GM12891 (cell line): Measurements from ENCODE around the gene GUCY1A1.

Experiments used
- DNase-seq: peaks from one replicate; pipeline ENCODE4 v3.0.0; 2011; ENCODE audit warnings: low spot score; ENCODE audit not compliant: insufficient read length
- FAIRE-seq: peaks from 2 replicates; lab custom pipeline; 2011; peaks lifted over from hg19 to GRCh38; lab: Jason Lieb, UNC
- PAX5 ChIP-seq: IDR thresholded peaks from 2 replicates; pipeline ENCODE4 v1.6.1; 2011; ENCODE audit warnings: low read length, moderate library complexity, mild to moderate bottlenecking; ENCODE audit not compliant: insufficient read depth, severe bottlenecking
- POLR2A ChIP-seq: IDR thresholded peaks from 2 replicates; pipeline ENCODE4 v1.6.1; 2011; ENCODE audit warnings: low read depth, low read length, control low read depth
- POLR2AphosphoS5 ChIP-seq: IDR thresholded peaks from 2 replicates; pipeline ENCODE4 v1.6.1; 2011; ENCODE audit warnings: low read depth, low read length, control low read depth
- POU2F2 ChIP-seq: IDR thresholded peaks from 2 replicates; pipeline ENCODE4 v1.6.1; 2011; ENCODE audit warnings: low read depth, mild to moderate bottlenecking, control low read depth, low read length, moderate library complexity
- SPI1 ChIP-seq: IDR thresholded peaks from 2 replicates; pipeline ENCODE4 v1.6.1; 2011; ENCODE audit warnings: low read depth, low read length, control low read depth
- TAF1 ChIP-seq: IDR thresholded peaks from 2 replicates; pipeline ENCODE4 v1.6.1; 2011; ENCODE audit warnings: low read depth, low read length, control low read depth

The GUCY1A1 gene

DNA sequence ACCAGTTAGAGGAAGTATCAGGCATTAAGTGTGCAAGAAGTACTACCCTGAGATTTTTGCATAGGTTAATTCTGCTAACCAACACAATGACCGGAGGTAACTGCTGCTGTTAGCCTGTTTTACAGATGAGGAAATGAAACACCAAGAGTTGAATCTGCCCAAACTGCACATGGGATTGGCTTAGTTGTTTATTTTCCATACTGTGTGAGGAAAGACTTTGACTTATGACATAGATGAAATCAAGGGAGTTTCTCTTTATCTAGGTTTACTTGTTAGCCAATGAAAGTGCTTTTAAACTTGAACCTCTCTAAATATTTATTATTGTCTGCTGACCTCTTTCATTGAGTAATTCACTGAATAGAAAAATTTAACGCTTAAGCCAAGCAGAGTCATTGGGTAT, 102.4 kb downstream of the GUCY1A1 start:
- FAIRE-seq (no peak), DNase-seq (no peak)
- TF ChIP-seq SPI1 (peak; percentile 30; the same call in 1 of the 2 replicates), TAF1 (no peak)

GRCh38 chr4:155772459-155773195, 106.0 kb downstream of the GUCY1A1 start:
- TF ChIP-seq PAX5 (no peak), POLR2AphosphoS5 (no peak), TAF1 (no peak), POU2F2 (no peak), SPI1 (no peak), POLR2A (no peak)
- FAIRE-seq (no peak), DNase-seq (no peak)

DNA sequence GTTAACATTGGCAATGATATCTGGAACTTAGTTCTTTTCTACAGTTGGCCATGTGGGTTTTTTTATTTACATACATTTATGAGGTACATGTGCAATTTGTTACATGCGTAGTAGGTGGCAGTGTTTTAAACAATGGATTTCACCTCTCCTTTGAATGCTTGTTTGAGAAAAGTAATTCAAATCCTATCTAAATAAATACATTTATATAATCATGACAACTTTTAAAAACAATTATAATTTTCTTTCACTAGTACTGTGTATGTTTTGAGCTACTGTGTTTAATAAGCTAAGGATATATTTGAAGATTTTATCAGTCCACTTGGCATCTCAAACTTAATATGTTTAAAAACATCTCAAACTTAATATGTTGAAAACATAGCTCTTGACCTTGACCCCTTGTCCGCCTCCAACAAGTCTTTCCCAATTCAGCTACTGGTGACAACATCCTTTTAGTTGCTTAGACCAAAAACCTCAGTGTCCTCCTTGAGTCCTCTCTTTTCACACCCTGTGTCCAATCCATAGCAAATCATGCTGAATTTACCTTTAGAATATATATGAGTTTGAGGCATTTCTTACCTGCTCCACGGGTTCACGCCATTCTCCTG, 106.7 kb downstream of the GUCY1A1 start:
- FAIRE-seq (no peak), DNase-seq (no peak)
- TF ChIP-seq PAX5, result no peak

DNA sequence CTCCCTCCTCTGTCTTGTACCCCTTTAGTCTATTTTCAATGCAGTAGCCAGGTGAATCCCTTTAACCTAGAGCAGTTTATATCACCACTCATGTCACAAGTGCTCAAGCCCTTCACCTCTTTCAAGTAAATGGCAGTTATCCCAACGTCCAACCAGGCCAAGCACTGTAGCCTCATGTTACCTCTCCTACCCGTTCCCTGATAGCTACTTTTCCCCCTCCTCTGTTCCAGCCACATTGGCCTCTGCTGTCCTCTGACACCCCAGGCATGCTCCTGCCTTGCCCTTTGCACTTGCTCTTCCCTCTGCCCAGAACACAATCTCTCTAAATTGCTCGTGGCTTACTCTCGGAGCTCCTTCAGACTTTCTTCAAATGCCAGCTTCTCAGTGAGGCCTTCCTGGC, 107.4 kb downstream of the GUCY1A1 start:
- FAIRE-seq (no peak), DNase-seq (no peak)
- TF ChIP-seq POLR2A (no peak), SPI1 (no peak), POU2F2 (no peak), TAF1 (no peak), POLR2AphosphoS5 (no peak), PAX5 (no peak)

- TF ChIP-seq SPI1, result no peak
- no peak for TF ChIP-seq POU2F2
- no peak for TF ChIP-seq POLR2AphosphoS5
- no peak for TF ChIP-seq PAX5
- no peak for TF ChIP-seq POLR2A
- TF ChIP-seq TAF1, result no peak
Observed at GRCh38 chr4:155777971-155778735, 111.5 kb downstream of the GUCY1A1 start.

GRCh38 chr4:155780775-155781174, 114.1 kb downstream of the GUCY1A1 start:
- DNase-seq, result no peak
- no peak for FAIRE-seq
- no peak for TF ChIP-seq SPI1

More at GRCh38 chr4:155777971-155778735, 111.5 kb downstream of the GUCY1A1 start:
- FAIRE-seq (no peak), DNase-seq (no peak)

DNA sequence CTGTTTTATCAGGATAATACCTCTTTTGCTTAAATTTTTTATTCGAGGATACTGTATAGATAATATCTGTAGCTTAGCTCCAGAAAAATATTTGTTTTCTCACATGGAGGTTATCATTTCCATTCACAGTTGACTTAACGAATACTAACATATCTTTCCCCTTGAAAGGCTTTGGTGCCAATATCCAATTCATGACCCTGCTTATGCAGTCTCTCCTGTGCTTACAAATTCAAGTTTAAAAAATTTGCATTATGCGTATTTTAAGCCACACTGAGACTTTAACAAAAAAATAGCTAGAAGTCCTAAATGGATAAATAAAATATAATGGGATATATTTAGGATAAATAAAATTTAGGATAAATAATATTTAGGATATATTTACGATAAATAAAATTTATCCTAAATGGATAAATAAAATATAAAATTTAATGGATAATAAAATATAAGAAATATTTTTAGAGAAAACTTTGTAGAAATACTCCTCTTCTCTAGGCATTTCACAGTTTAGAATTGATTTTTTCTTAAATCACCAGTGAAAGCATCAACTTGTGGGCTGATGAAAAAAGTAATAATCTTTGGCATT, 114.7 kb downstream of the GUCY1A1 start:
- DNase-seq, result no peak
- TF ChIP-seq PAX5 (no peak), POLR2A (no peak), POLR2AphosphoS5 (no peak), TAF1 (no peak), SPI1 (no peak), POU2F2 (no peak)
- FAIRE-seq, result no peak
